ENCODE measurements around the gene DPP6. TPM values are rescaled to one million over a fixed set of nuclear protein-coding genes. Genes with fewer than 3 reads are reported as not detected.

The DPP6 gene
- total RNA-seq, 1 donor from 2014 or later: not detected

GRCh38 chr7:154304740-154305700 lies 252.8 kb downstream of the DPP6 start:
- H3K9me3 Mint-ChIP-seq: peaks cover 8% of the 10 kb centered on the region
- H3K27me3 Mint-ChIP-seq (ENCODE audit: low read depth): no peaks in the 10 kb centered on the region
- H3K27ac Mint-ChIP-seq: no peak overlapping the region
- intact Hi-C loops (cut with micrococcal nuclease): no loop called here
- no peaks in the 10 kb centered on the region for H3K4me1 Mint-ChIP-seq (ENCODE audit: low read depth)
- no peaks in the 10 kb centered on the region for H3K36me3 Mint-ChIP-seq (ENCODE audit: low read depth)
- DNase-seq (ENCODE audit: low spot score): no peak
- no peak overlapping the region for H3K4me3 Mint-ChIP-seq (ENCODE audit: low read depth)

- intact Hi-C loops (cut with micrococcal nuclease): no loop called here
- Mint-ChIP-seq H3K36me3 (ENCODE audit: low read depth) (no peaks in the 10 kb centered on the region), H3K27me3 (ENCODE audit: low read depth) (no peaks in the 10 kb centered on the region), H3K27ac (no peak overlapping the region), H3K9me3 (peaks cover 3% of the 10 kb centered on the region), H3K4me3 (ENCODE audit: low read depth) (no peak overlapping the region), H3K4me1 (ENCODE audit: low read depth) (no peaks in the 10 kb centered on the region)
- no peak for DNase-seq (ENCODE audit: low spot score)
These were observed 253.8 kb downstream of the DPP6 start for GRCh38 chr7:154306036-154306435.

- Mint-ChIP-seq H3K4me3 (ENCODE audit: low read depth) (no peak overlapping the region), H3K9me3 (peaks cover 5% of the 10 kb centered on the region), H3K27ac (no peak overlapping the region), H3K4me1 (ENCODE audit: low read depth) (no peaks in the 10 kb centered on the region), H3K36me3 (ENCODE audit: low read depth) (no peaks in the 10 kb centered on the region), H3K27me3 (ENCODE audit: low read depth) (no peaks in the 10 kb centered on the region)
- intact Hi-C loops (cut with micrococcal nuclease): no loop called here
- DNase-seq (ENCODE audit: low spot score): no peak
These were observed 256.7 kb downstream of the DPP6 start for GRCh38 chr7:154308928-154309327.

- no peak overlapping the region for H3K4me3 Mint-ChIP-seq (ENCODE audit: low read depth)
- DNase-seq (ENCODE audit: low spot score): no peak
- H3K27me3 Mint-ChIP-seq (ENCODE audit: low read depth): no peaks in the 10 kb centered on the region
- no peaks in the 10 kb centered on the region for H3K4me1 Mint-ChIP-seq (ENCODE audit: low read depth)
- H3K9me3 Mint-ChIP-seq: peaks cover 5% of the 10 kb centered on the region
- no peaks in the 10 kb centered on the region for H3K36me3 Mint-ChIP-seq (ENCODE audit: low read depth)
- no peak overlapping the region for H3K27ac Mint-ChIP-seq
- intact Hi-C loops (cut with micrococcal nuclease): no loop called here
These were observed 257.9 kb downstream of the DPP6 start for GRCh38 chr7:154310114-154310513.

- no peaks in the 10 kb centered on the region for H3K4me1 Mint-ChIP-seq (ENCODE audit: low read depth)
These were observed 272.0 kb downstream of the DPP6 start for GRCh38 chr7:154324196-154324595.

GRCh38 chr7:154326421-154326820 lies 274.2 kb downstream of the DPP6 start:
- Mint-ChIP-seq H3K9me3 (peaks cover 39% of the 10 kb centered on the region), H3K4me1 (ENCODE audit: low read depth) (no peaks in the 10 kb centered on the region), H3K27me3 (ENCODE audit: low read depth) (no peaks in the 10 kb centered on the region), H3K36me3 (ENCODE audit: low read depth) (no peaks in the 10 kb centered on the region), H3K27ac (no peak overlapping the region), H3K4me3 (ENCODE audit: low read depth) (no peak overlapping the region)
- intact Hi-C loops (cut with micrococcal nuclease): no loop called here
- DNase-seq (ENCODE audit: low spot score): no peak

More at GRCh38 chr7:154324196-154324595, 272.0 kb downstream of the DPP6 start:
- Mint-ChIP-seq H3K4me3 (ENCODE audit: low read depth) (no peak overlapping the region), H3K27ac (no peak overlapping the region), H3K9me3 (peaks cover 30% of the 10 kb centered on the region), H3K27me3 (ENCODE audit: low read depth) (no peaks in the 10 kb centered on the region), H3K36me3 (ENCODE audit: low read depth) (no peaks in the 10 kb centered on the region)
- no peak for DNase-seq (ENCODE audit: low spot score)
- intact Hi-C loops (cut with micrococcal nuclease): no loop called here

- Mint-ChIP-seq H3K9me3 (peaks cover 41% of the 10 kb centered on the region), H3K36me3 (ENCODE audit: low read depth) (no peaks in the 10 kb centered on the region), H3K4me1 (ENCODE audit: low read depth) (no peaks in the 10 kb centered on the region), H3K27ac (no peak overlapping the region), H3K27me3 (ENCODE audit: low read depth) (no peaks in the 10 kb centered on the region), H3K4me3 (ENCODE audit: low read depth) (no peak overlapping the region)
- no peak for DNase-seq (ENCODE audit: low spot score)
- intact Hi-C loops (cut with micrococcal nuclease): no loop called here
These were observed 278.1 kb downstream of the DPP6 start for GRCh38 chr7:154330318-154330717.

GRCh38 chr7:154332811-154333580 lies 280.8 kb downstream of the DPP6 start:
- intact Hi-C loops (cut with micrococcal nuclease): no loop called here
- H3K27ac Mint-ChIP-seq: no peak overlapping the region
- H3K4me1 Mint-ChIP-seq (ENCODE audit: low read depth): no peaks in the 10 kb centered on the region
- no peaks in the 10 kb centered on the region for H3K36me3 Mint-ChIP-seq (ENCODE audit: low read depth)
- H3K4me3 Mint-ChIP-seq (ENCODE audit: low read depth): no peak overlapping the region
- peaks cover 28% of the 10 kb centered on the region for H3K9me3 Mint-ChIP-seq
- no peaks in the 10 kb centered on the region for H3K27me3 Mint-ChIP-seq (ENCODE audit: low read depth)
- no peak for DNase-seq (ENCODE audit: low spot score)

GRCh38 chr7:154336295-154336694 lies 284.1 kb downstream of the DPP6 start:
- DNase-seq (ENCODE audit: low spot score): no peak
- no peaks in the 10 kb centered on the region for H3K36me3 Mint-ChIP-seq (ENCODE audit: low read depth)
- H3K27ac Mint-ChIP-seq: no peak overlapping the region
- intact Hi-C loops (cut with micrococcal nuclease): no loop called here
- no peaks in the 10 kb centered on the region for H3K27me3 Mint-ChIP-seq (ENCODE audit: low read depth)
- no peaks in the 10 kb centered on the region for H3K4me1 Mint-ChIP-seq (ENCODE audit: low read depth)
- H3K9me3 Mint-ChIP-seq: peaks cover 17% of the 10 kb centered on the region
- H3K4me3 Mint-ChIP-seq (ENCODE audit: low read depth): no peak overlapping the region

- H3K27ac Mint-ChIP-seq: no peak overlapping the region
- H3K27me3 Mint-ChIP-seq (ENCODE audit: low read depth): no peaks in the 10 kb centered on the region
- no peak for DNase-seq (ENCODE audit: low spot score)
- no peak overlapping the region for H3K4me3 Mint-ChIP-seq (ENCODE audit: low read depth)
- no peaks in the 10 kb centered on the region for H3K36me3 Mint-ChIP-seq (ENCODE audit: low read depth)
- no peaks in the 10 kb centered on the region for H3K4me1 Mint-ChIP-seq (ENCODE audit: low read depth)
- intact Hi-C loops (cut with micrococcal nuclease): no loop called here
- peaks cover 13% of the 10 kb centered on the region for H3K9me3 Mint-ChIP-seq
These were observed 286.7 kb downstream of the DPP6 start for GRCh38 chr7:154338701-154339506.

GRCh38 chr7:154342971-154343633 lies 290.9 kb downstream of the DPP6 start:
- DNase-seq (ENCODE audit: low spot score): no peak
- H3K27ac Mint-ChIP-seq: no peak overlapping the region
- no peaks in the 10 kb centered on the region for H3K4me1 Mint-ChIP-seq (ENCODE audit: low read depth)
- H3K27me3 Mint-ChIP-seq (ENCODE audit: low read depth): no peaks in the 10 kb centered on the region
- H3K4me3 Mint-ChIP-seq (ENCODE audit: low read depth): no peak overlapping the region
- H3K9me3 Mint-ChIP-seq: peaks cover 18% of the 10 kb centered on the region
- intact Hi-C loops (cut with micrococcal nuclease): no loop called here
- H3K36me3 Mint-ChIP-seq (ENCODE audit: low read depth): no peaks in the 10 kb centered on the region

- Mint-ChIP-seq H3K9me3 (peaks cover 21% of the 10 kb centered on the region), H3K27ac (no peak overlapping the region), H3K4me3 (ENCODE audit: low read depth) (no peak overlapping the region), H3K27me3 (ENCODE audit: low read depth) (no peaks in the 10 kb centered on the region), H3K36me3 (ENCODE audit: low read depth) (no peaks in the 10 kb centered on the region), H3K4me1 (ENCODE audit: low read depth) (no peaks in the 10 kb centered on the region)
- DNase-seq (ENCODE audit: low spot score): no peak
- intact Hi-C loops (cut with micrococcal nuclease): no loop called here
These were observed 291.7 kb downstream of the DPP6 start for GRCh38 chr7:154343778-154344412.

Measured in activated T-helper 2 cell treated with anti-CD3 and anti-CD28 coated beads, Interferon-gamma antibody, Interleukin-2, Interleukin-4, amounts not matched to agents 10 μg/mL and 5 μg/mL and 100 μg/mL, durations not matched to agents 14 hours and 24 hours and 36 hours (primary cell).